AG10803 (cell line): ENCODE results near the gene LTBP3.
A peak's percentile ranks its signal among the peaks of the same experiment; 100 is the strongest.

Experiments
- DNase-seq: peaks from one replicate; pipeline ENCODE4 v3.0.0; 2010; ENCODE audit warnings: low read depth
- H3K4me3 ChIP-seq: 2 replicates; pipeline ENCODE4 v1.5.1; 2011; ENCODE audit warnings: mild to moderate bottlenecking, low read length, control low read depth
- CTCF ChIP-seq: conservative IDR thresholded peaks from 2 replicates; pipeline ENCODE4 v1.5.1; 2011; ENCODE audit warnings: mild to moderate bottlenecking, low read length, control low read depth, inconsistent platforms

LTBP3 gene

GRCh38 chr11:65491163-65491465, 67.0 kb downstream of the LTBP3 start:
- H3K4me3 ChIP-seq, result peak overlapping the region; percentile 40

DNA sequence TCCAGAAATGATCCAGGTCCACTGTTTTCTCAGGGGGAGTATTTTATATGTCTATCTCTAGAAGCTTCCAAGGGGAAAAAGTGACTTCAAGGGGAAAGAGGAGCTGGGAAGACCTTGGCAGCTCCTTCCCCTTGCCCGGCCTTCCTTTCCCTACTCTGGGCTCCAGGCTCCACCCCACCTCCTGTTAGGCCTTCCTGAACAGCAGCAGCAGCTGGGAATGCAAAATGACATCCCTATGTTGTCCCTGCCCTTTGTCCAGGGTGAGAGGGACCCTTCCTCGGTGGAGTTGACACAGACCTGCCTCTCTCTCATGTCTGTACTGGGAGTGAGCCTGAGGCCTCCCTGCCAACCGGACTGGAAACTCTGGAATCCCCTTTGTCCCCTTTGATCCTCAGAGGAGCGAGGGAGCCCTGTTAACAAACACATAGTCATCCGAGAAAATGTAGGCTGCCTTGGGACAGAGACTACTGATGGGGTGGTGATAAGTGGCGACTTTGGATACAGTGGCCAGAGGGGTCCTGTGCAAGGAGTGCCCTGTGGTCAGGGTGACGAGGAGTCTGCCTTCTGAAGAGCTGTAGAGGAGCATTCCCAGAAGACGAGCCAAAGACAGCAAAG, 68.3 kb downstream of the LTBP3 start:
- H3K4me3 ChIP-seq, result no peak overlapping the region
- TF ChIP-seq CTCF, result no peak
- DNase-seq, result peak; percentile 65

More at GRCh38 chr11:65491163-65491465, 67.0 kb downstream of the LTBP3 start:
- peak; percentile 45 for DNase-seq
- TF ChIP-seq CTCF, result no peak

DNA sequence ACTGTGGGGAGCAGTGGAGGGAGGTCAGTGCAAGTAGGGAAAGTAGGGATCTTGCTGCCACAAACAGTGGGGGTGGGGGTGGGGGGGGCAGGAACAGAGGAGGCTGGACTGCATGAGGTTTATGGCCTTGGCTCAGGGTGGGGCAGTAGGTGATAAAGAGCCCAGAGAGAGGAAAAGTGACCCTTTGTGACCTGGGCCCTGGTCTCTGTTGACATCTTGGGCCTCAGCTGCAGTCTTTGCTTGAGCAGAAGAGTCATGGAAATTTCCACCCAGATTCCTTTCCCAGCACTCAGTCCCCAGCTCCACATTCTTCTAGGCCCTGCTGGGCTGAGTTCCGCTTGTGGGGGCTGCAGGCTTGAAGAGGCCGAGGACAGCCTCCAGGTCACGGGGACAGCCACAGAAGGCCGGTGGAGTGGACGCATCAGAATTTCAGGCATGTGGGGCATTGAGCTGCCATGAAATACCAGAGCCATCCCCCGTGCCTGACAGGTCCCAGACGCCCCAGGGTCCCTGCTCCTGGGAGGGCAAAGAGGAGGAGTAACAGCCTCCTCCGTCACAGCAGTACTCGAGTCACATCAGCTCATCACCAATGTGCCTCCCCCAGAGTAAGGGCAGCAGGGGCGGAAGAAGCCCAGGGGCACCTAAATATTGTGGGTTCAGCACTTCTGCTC, 69.0 kb downstream of the LTBP3 start:
- peak; percentile 96 for DNase-seq
- H3K4me3 ChIP-seq, result 0 out of 2 replicates have a peak overlapping the region, but pooled peaks have one; percentile 0

More for the DNA sequence above, 69.0 kb downstream of the LTBP3 start:
- TF ChIP-seq CTCF, result no peak
